Measurements from ENCODE around the gene PDGFC.

Gene PDGFC

GRCh38 chr4:156898373-156899117, 73.1 kb downstream of the PDGFC start:
- no peak overlapping the region for H3K4me3 ChIP-seq (ENCODE audit: low read depth, low read length)
- no peak for DNase-seq (ENCODE audit: low read depth)
- no peak for TF ChIP-seq CTCF (IDR thresholded peaks at IDR 0.05; ENCODE audit: low read depth, low read length, missing control alignments)

- H3K4me3 ChIP-seq (ENCODE audit: low read depth, low read length): no peak overlapping the region
- no peak for DNase-seq (ENCODE audit: low read depth)
- TF ChIP-seq CTCF (IDR thresholded peaks at IDR 0.05; ENCODE audit: low read depth, low read length, missing control alignments): no peak
Observed at GRCh38 chr4:156896527-156896926, 75.1 kb downstream of the PDGFC start.

- no peak for DNase-seq (ENCODE audit: low read depth)
- TF ChIP-seq CTCF (IDR thresholded peaks at IDR 0.05; ENCODE audit: low read depth, low read length, missing control alignments): no peak
- H3K4me3 ChIP-seq (ENCODE audit: low read depth, low read length): no peak overlapping the region
Observed at GRCh38 chr4:156894234-156894633, 77.4 kb downstream of the PDGFC start.

GRCh38 chr4:156892805-156893204, 78.8 kb downstream of the PDGFC start:
- DNase-seq (ENCODE audit: low read depth): no peak
- no peak overlapping the region for H3K4me3 ChIP-seq (ENCODE audit: low read depth, low read length)
- no peak for TF ChIP-seq CTCF (IDR thresholded peaks at IDR 0.05; ENCODE audit: low read depth, low read length, missing control alignments)

- H3K4me3 ChIP-seq (ENCODE audit: low read depth, low read length): no peak overlapping the region
- no peak for TF ChIP-seq CTCF (IDR thresholded peaks at IDR 0.05; ENCODE audit: low read depth, low read length, missing control alignments)
- DNase-seq (ENCODE audit: low read depth): no peak
Observed at GRCh38 chr4:156889616-156890594, 81.7 kb downstream of the PDGFC start.

DNA sequence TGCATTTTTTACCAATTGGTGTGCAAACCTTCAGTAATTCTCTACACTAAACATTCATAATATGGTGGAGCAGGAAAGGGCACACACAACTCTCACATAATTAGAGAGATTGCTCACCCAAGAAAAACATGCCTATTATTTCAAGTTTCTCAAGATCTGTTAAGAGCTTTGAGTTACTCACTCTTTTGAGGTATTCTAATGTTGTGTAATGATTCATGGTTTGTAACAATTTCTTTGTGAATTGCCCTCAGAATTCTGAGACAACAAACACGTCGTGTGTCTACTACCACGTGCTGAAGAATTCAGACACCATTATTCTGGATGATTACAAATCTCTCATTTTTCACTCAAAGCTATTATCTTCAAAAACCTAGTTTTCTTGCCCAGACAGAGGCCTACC, 82.8 kb downstream of the PDGFC start:
- no peak overlapping the region for H3K4me3 ChIP-seq (ENCODE audit: low read depth, low read length)
- TF ChIP-seq CTCF (IDR thresholded peaks at IDR 0.05; ENCODE audit: low read depth, low read length, missing control alignments): no peak
- DNase-seq (ENCODE audit: low read depth): no peak

Measured in GM12864 (cell line).